Measurements from ENCODE around the gene CEMIP2.

Gene CEMIP2

GRCh38 chr9:71675105-71675856, 93.0 kb downstream of the CEMIP2 start:
- H3K27ac ChIP-seq: no peak overlapping the region

GRCh38 chr9:71672573-71672972, 95.7 kb downstream of the CEMIP2 start:
- H3K27ac ChIP-seq: no peak overlapping the region
- TF ChIP-seq CTCF (conservative IDR thresholded peaks at IDR 0.05) (no peak), ZFX (IDR thresholded peaks at IDR 0.05) (no peak)

More at GRCh38 chr9:71675105-71675856, 93.0 kb downstream of the CEMIP2 start:
- no peak for TF ChIP-seq CTCF (conservative IDR thresholded peaks at IDR 0.05)
- no peak for TF ChIP-seq ZFX (IDR thresholded peaks at IDR 0.05)

GRCh38 chr9:71671289-71671688, 97.0 kb downstream of the CEMIP2 start:
- TF ChIP-seq ZFX (IDR thresholded peaks at IDR 0.05) (no peak), CTCF (conservative IDR thresholded peaks at IDR 0.05) (no peak)
- no peak overlapping the region for H3K27ac ChIP-seq

GRCh38 chr9:71670121-71670520, 98.2 kb downstream of the CEMIP2 start:
- no peak overlapping the region for H3K27ac ChIP-seq
- TF ChIP-seq ZFX (IDR thresholded peaks at IDR 0.05) (no peak), CTCF (conservative IDR thresholded peaks at IDR 0.05) (no peak)

- TF ChIP-seq CTCF (conservative IDR thresholded peaks at IDR 0.05): peak; percentile 25
- TF ChIP-seq ZFX (IDR thresholded peaks at IDR 0.05): no peak
- H3K27ac ChIP-seq: no peak overlapping the region
Observed at GRCh38 chr9:71669284-71669995, 98.9 kb downstream of the CEMIP2 start.

GRCh38 chr9:71668717-71669116, 99.6 kb downstream of the CEMIP2 start:
- H3K27ac ChIP-seq: no peak overlapping the region

More at GRCh38 chr9:71668717-71669116, 99.6 kb downstream of the CEMIP2 start:
- TF ChIP-seq ZFX (IDR thresholded peaks at IDR 0.05) (no peak), CTCF (conservative IDR thresholded peaks at IDR 0.05) (no peak)

Measured in C4-2B (cell line).